ENCODE data around the gene LRRC61. TPM values are rescaled to one million over a fixed set of nuclear protein-coding genes. Genes with fewer than 3 reads are reported as not detected.

LRRC61 gene
- total RNA-seq, 2 donors from 2014 or later: 10.8 to 22.3 TPM

DNA sequence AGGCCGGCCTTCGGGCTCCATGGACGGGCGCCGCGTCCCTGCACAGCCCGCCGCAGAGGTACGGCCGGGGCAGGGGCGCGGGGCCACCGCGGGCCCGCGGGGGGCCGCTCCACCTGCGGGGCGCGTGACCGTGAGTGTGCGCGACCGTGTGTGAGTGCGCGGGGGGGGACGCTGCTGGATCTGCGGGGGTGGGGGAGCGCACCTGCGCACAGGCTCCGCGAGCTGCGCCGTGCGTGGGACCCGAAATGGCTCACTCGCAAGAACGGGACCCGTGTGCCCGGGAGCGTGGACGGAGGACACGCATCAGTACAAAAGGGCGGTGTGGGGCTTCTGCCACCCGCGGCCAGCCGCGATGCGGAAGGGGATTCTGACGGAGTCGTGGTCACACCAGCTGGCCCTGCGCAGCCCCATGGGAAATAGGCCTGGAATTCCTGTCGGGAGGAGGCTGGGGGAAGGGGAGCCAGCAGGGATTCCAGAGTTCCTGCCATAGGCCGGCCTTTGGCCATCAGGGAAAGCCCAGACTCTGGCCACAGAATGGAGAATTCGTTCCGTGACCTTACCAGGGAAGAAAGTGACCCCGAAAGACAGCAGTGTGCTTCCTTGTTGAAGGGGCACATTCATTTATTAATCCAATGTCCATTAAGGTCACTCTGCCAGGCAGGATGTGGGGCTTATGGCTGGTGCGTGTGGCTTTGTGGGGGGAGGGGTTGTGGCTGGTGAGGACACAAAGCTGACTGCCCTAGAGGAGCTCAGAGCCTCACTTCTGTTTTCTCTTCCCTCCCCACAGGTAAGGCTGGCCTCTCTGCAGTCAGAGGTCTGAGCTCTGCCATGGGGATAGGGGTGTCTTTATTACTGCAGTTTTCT, 46.0 kb downstream of the LRRC61 start:
- DNase-seq (ENCODE audit: low spot score in 2 of 2) (peak in 1 of 2 donors; percentile 42), ATAC-seq (peak in 1 of 2 donors; percentile 52)
- Mint-ChIP-seq H3K27ac (peak overlapping the region; percentile 90 to 98), H3K9me3 (no peaks in the 10 kb centered on the region), H3K36me3 (peaks cover 0 to 5% of the 10 kb centered on the region in 2 donors)

DNA sequence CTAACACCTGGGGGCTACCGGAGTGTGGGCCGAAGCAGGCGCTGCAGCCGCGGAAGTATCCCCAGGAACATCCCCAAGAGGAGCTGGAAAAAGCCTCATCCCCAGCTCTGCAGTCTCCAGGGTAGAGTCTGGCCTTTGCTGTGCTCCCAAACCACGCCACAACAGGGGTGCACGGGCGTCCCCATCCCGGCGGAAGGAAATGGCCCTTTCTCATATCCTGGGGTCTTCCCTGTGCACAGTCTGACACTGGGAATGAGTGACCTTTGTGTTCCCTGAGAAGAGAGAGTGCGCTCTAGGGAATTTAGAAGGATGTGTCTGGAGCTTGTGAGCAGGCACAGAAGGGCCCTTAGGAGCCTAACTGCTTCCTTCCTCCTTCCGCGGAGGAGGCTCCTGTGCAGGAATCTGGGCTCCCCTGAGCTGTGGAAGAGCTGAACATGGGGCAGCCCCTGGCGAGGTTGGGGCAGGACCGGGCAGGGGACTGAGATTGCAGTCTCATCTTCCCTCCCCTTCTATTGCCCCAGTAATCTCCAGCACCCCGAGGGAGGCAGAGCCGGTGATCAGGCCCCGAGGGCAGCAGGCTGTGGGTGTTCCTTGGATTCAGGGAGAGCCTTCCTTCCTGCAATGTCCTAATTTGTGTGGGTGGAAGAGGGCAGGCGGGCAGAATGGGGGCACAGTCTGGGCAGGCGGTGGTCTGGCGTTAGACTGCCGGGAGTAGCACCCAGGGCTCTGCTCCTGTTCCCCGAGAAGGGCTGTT, 46.8 kb downstream of the LRRC61 start:
- ATAC-seq (peak in 1 of 2 donors; percentile 30), DNase-seq (ENCODE audit: low spot score in 2 of 2) (no peak)
- Mint-ChIP-seq H3K27ac (peak overlapping the region in 1 of 2 donors; percentile 90), H3K9me3 (no peaks in the 10 kb centered on the region), H3K36me3 (peaks cover 0 to 5% of the 10 kb centered on the region in 2 donors)

DNA sequence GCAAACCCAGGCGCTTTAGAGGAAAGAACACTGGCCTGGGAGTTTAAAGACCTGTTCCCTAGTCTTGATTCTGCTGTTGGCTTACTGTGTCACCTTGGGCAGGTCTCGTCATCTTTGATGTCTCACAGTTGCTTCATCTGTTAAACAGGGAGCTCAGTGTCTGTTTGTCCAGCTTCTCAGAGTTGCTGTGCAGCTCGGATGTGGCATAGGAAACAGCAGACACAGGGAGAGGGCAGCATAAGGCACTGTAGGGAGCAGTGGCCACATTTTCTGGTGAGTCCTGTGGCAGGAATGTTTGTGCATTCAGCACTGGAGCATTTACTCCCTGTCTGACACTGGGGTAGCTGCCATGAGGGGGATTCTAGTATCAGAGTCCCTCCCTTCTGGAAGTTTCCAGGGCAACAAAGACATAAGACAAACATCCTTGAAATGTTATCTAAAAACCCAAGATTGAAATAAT, 47.5 kb downstream of the LRRC61 start:
- H3K9me3 Mint-ChIP-seq: no peaks in the 10 kb centered on the region
- no peak overlapping the region for H3K27ac Mint-ChIP-seq

DNA sequence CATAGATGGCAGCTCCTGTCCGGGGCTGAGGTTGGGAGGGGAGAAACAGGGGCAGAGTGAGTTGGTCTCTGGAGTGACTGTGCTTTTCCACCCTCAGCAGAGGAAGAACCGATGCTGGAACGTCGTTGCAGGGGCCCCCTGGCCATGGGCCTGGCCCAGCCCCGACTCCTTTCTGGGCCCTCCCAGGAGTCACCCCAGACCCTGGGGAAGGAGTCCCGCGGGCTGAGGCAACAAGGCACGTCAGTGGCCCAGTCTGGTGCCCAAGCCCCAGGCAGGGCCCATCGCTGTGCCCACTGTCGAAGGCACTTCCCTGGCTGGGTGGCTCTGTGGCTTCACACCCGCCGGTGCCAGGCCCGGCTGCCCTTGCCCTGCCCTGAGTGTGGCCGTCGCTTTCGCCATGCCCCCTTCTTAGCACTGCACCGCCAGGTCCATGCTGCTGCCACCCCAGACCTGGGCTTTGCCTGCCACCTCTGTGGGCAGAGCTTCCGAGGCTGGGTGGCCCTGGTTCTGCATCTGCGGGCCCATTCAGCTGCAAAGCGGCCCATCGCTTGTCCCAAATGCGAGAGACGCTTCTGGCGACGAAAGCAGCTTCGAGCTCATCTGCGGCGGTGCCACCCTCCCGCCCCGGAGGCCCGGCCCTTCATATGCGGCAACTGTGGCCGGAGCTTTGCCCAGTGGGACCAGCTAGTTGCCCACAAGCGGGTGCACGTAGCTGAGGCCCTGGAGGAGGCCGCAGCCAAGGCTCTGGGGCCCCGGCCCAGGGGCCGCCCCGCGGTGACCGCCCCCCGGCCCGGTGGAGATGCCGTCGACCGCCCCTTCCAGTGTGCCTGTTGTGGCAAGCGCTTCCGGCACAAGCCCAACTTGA, 48.2 kb downstream of the LRRC61 start:
- peaks cover 0 to 5% of the 10 kb centered on the region in 2 donors for H3K36me3 Mint-ChIP-seq
- DNase-seq (ENCODE audit: low spot score in 2 of 2): no peak
- no peak for ATAC-seq
- no peak overlapping the region for H3K27ac Mint-ChIP-seq
- H3K9me3 Mint-ChIP-seq: no peaks in the 10 kb centered on the region

More for the DNA sequence above, 47.5 kb downstream of the LRRC61 start:
- ATAC-seq: no peak
- peaks cover 0 to 5% of the 10 kb centered on the region in 2 donors for H3K36me3 Mint-ChIP-seq
- DNase-seq (ENCODE audit: low spot score in 2 of 2): no peak

DNA sequence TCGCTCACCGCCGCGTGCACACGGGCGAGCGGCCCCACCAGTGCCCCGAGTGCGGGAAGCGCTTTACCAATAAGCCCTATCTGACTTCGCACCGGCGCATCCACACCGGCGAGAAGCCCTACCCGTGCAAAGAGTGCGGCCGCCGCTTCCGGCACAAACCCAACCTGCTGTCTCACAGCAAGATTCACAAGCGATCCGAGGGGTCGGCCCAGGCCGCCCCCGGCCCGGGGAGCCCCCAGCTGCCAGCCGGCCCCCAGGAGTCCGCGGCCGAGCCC, 48.8 kb downstream of the LRRC61 start:
- Mint-ChIP-seq H3K27ac (no peak overlapping the region), H3K36me3 (peaks cover 0 to 5% of the 10 kb centered on the region in 2 donors), H3K9me3 (no peaks in the 10 kb centered on the region)
- no peak for DNase-seq (ENCODE audit: low spot score in 2 of 2)
- no peak for ATAC-seq

DNA sequence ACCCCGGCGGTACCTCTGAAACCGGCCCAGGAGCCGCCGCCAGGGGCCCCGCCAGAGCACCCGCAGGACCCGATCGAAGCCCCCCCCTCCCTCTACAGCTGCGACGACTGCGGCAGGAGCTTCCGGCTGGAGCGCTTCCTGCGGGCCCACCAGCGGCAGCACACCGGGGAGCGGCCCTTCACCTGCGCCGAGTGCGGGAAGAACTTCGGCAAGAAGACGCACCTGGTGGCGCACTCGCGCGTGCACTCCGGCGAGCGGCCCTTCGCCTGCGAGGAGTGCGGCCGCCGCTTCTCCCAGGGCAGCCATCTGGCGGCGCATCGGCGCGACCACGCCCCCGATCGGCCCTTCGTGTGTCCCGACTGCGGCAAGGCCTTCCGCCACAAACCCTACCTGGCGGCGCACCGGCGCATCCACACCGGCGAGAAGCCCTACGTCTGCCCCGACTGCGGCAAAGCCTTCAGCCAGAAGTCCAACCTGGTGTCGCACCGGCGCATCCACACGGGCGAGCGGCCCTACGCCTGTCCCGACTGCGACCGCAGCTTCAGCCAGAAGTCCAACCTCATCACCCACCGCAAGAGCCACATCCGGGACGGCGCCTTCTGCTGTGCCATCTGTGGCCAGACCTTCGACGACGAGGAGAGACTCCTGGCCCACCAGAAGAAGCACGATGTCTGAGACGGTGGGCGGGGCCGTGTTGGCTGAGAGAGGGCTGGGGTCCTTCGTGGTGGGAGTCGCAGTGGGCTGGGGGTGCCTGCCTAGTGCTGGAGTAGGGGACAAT, 49.3 kb downstream of the LRRC61 start:
- DNase-seq (ENCODE audit: low spot score in 2 of 2) (no peak), ATAC-seq (no peak)
- Mint-ChIP-seq H3K36me3 (peaks cover 0 to 5% of the 10 kb centered on the region in 2 donors), H3K9me3 (no peaks in the 10 kb centered on the region), H3K27ac (no peak overlapping the region)

DNA sequence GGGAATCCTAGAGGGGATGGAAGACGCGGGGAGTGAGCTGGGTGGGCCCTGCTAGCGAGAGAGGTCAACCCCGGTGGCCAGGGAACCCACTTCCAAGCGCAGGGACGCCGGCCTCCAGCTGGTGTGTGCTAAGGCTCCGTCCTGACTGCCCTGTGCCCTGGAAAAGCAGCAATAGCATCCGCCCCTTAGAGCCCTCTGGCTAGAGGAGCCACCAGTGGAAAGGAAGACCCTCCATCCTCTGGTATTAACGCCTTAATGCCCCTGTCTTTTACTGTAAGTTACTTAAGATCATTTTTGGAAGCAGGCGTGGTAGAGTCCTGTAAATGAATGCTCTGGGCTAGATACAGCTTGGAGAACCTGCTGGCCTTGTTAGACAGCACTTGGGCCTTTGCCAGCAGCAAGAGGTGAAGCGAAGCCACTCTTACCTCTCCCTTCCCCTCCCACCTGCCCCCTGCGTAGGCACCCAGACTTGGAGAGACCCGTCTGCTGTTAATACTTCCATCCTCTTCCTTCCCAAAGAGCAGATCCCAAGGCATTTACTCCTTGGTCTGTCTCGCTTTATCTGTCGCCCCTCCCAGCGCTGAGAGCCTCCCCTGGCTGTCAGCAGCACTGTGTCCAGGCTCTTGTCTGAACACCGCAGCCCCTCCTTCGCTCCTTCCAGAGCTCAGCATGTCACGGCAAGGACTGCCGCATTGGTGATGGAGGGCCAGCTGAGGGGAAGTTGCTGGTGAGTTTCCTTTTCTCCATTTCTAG, 50.1 kb downstream of the LRRC61 start:
- no peaks in the 10 kb centered on the region for H3K9me3 Mint-ChIP-seq
- no peak overlapping the region for H3K27ac Mint-ChIP-seq
- peaks cover 0 to 5% of the 10 kb centered on the region in 2 donors for H3K36me3 Mint-ChIP-seq
- DNase-seq (ENCODE audit: low spot score in 2 of 2): no peak
- ATAC-seq: no peak

DNA sequence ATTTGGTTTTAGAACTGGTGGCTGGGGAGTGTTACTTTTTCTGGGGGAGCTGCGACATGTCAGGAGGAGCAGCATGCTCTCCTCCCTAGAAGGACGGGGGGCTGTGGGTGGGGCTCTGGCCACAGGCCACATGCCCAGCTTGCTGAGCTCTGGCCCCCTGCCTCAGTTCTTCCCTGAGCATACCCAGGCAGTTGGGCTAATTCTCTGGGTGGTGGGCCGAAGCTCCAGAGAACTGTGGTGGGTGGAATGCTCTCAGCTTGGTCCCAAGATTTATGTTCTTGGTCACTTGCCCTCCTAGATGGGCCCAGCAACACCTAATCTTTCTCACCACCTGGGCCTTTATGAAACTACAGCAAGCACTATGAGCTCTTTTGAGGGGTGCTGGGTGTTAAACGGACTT, 50.9 kb downstream of the LRRC61 start:
- Mint-ChIP-seq H3K27ac (peak overlapping the region in 1 of 2 donors; percentile 4), H3K36me3 (peaks cover 0 to 3% of the 10 kb centered on the region in 2 donors), H3K9me3 (no peaks in the 10 kb centered on the region)
- no peak for DNase-seq (ENCODE audit: low spot score in 2 of 2)
- ATAC-seq: no peak

DNA sequence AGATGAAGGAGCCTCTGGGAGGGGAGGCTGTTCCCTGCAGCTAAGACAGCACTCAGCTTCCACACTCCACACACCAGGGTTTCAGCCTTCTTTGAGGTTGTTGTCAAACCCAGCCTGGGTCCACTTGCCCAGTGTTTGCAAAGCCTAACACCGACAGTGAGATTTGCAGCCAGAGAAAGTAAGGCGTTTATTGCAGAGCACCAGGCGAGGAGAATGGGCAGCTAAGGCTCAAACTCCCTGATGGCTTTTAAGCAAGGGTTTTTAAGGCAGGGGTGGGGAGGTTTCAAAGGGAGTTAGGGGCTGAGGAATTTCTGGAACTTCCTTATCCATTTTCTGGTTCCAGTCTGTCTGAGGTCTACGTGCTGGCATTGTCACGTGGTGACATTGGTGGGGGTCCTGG, 51.3 kb downstream of the LRRC61 start:
- Mint-ChIP-seq H3K27ac (peak overlapping the region in 1 of 2 donors; percentile 4), H3K36me3 (peaks cover 0 to under 1% of the 10 kb centered on the region in 2 donors), H3K9me3 (no peaks in the 10 kb centered on the region)
- no peak for DNase-seq (ENCODE audit: low spot score in 2 of 2)
- no peak for ATAC-seq

DNA sequence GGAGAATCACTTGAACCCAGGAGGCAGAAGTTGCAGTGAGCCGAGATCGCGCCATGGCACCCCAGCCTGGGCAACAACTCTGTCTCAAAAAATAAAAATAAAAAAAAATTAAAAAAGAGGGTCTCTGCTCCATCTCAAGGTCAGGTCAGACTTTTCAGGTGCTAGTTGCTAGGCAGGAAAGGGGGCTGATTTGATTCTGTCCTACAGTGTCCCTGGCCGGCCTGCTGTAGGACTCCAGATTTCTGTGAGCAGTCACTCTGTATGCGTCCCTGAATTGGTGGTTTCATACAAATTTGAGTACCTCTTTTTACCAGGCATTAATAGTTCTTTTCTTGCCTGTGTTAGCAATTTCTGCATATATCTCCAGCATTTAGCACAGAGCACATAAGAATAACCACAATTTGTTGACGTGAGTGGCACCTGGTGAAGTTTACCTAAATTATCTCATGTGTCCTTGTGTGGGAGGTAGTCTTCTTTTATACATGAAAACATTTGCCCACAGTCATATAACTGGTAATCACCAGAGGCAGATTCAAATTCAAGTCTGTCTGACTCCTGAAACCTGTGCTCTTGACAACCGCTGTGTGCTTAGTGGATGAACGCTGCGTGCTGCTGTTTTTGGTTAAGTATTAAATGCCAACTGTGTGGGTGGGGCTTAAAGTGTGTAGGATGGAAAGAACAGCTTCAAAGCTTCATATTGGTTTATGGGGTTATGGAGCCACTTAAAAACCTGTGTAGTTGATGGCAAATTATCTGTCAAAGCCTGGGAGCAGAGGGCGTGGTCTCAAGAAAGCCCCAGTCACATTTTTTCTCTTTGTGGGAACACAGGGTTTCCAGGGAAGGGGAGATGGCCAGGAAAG, 52.7 kb downstream of the LRRC61 start:
- Mint-ChIP-seq H3K27ac (peak overlapping the region; percentile 79 to 93), H3K9me3 (no peaks in the 10 kb centered on the region), H3K36me3 (peaks cover 0 to 5% of the 10 kb centered on the region in 2 donors)
- peak in 1 of 2 donors; percentile 45 for DNase-seq (ENCODE audit: low spot score in 2 of 2)
- peak; percentile 6 to 46 for ATAC-seq

DNA sequence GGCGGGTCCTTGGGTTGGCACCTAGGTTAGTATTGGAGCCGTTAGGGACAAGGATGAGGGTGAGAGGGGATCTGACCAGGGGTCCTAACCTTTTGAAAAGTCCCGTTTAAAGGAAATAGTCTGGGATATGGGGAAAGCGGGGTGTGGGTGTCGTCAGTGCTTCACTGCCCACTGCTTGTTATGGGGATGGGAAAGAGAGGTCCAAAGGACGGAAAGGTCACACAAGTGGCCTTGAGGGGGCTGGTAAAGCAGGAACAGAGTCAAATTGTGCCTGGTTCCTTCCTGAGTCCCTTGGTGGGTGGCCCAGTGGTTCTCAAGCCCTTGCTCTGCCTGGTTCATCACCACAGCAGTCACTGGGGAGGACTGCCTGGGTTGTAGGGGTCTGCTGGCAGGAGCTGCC, 53.4 kb downstream of the LRRC61 start:
- ATAC-seq (no peak), DNase-seq (ENCODE audit: low spot score in 2 of 2) (no peak)
- H3K27ac Mint-ChIP-seq: peak overlapping the region; percentile 79 to 93
- peaks cover 0 to 5% of the 10 kb centered on the region in 2 donors for H3K36me3 Mint-ChIP-seq
- no peaks in the 10 kb centered on the region for H3K9me3 Mint-ChIP-seq

DNA sequence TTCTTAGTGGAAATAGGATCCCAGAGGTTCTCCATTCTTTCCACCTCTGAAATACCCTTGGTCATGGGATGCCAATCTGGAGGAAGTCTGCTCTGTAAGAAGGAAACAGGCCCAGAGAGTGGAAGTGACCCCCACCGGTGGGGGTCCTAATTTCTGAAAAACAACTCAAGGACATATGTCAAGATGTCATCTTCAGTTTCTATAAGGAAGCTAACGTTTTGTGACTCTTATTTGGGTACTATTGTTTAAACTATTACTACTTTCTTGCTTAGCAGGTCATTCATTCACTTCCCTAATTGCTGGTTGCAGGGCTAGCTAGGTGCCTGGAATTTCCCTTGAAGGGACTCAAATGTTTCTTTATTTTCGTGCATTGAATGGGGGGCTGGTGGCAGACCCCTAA, 54.0 kb downstream of the LRRC61 start:
- peak overlapping the region in 1 of 2 donors; percentile 84 for H3K27ac Mint-ChIP-seq
- DNase-seq (ENCODE audit: low spot score in 2 of 2) (no peak), ATAC-seq (no peak)
- no peaks in the 10 kb centered on the region for H3K9me3 Mint-ChIP-seq
- peaks cover 0 to 5% of the 10 kb centered on the region in 2 donors for H3K36me3 Mint-ChIP-seq

DNA sequence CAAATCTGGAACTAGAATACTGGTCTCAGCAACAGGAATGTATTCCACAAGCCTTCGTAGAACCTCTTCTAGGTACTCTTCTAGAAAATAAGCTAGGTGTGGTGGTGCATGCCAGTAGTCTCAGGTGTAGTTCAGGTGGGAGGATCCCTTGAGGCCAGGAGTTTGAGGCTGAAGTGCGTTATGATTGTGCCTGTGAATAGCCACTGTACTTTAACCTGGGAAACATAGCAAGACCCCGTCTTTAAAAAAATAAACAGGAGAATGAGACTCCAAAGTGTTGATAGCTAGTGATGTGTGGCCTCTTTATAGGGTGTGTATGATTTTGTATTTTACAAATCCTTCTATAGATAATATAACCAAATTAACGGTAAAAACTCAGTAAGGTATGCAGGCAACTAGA, 54.5 kb downstream of the LRRC61 start:
- DNase-seq (ENCODE audit: low spot score in 2 of 2): peak in 1 of 2 donors; percentile 20
- peak overlapping the region; percentile 74 to 84 for H3K27ac Mint-ChIP-seq
- peaks cover 0 to 5% of the 10 kb centered on the region in 2 donors for H3K36me3 Mint-ChIP-seq
- H3K9me3 Mint-ChIP-seq: no peaks in the 10 kb centered on the region
- no peak for ATAC-seq

DNA sequence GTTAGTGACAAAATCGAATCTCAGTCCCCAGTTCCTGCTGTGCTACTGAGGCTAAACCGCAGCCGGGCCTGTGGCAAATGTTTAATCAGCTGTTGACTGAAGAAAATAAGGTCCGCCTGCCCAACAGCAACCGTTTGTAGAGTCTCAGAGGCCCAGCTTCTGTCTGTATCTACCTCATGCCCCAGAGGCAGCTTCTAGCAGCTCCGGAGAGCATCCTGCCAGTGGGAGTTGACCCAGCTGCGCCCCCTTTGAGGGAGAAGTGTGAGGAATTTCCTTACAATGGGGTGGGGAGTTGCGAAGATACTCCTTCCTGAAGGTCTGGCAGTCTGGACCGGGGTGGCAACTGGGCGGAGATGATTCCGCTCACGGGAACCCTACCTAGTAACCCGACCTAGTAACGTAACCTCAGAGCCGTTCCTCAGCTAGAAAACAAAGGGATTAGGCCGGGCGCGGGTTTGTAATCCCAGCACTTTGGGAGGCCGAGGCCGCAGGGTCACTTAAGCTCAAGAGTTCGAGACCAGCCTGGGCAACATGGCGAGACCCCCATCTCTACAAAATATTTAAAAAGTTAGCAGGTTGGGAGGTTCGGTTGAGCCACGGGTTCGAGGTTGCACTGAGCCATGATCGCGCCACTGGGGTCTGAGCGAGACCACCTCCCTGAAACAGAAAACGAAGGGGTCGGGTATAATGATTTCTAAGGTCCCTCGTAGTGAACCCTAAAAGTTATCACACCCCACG, 55.1 kb downstream of the LRRC61 start:
- ATAC-seq (no peak), DNase-seq (ENCODE audit: low spot score in 2 of 2) (peak; percentile 30 to 56)
- Mint-ChIP-seq H3K27ac (peak overlapping the region; percentile 74 to 84), H3K36me3 (peaks cover 0 to 5% of the 10 kb centered on the region in 2 donors), H3K9me3 (no peaks in the 10 kb centered on the region)

All from activated naive CD4-positive, alpha-beta T cell treated with anti-CD3 and anti-CD28 coated beads, Interleukin-2, amount 50 U/mL, for 72 hours (primary cell).